ENCODE results near the gene OR2V1. TPM values are rescaled to one million over a fixed set of nuclear protein-coding genes. Genes with fewer than 3 reads are reported as not detected.
"Not testable (repeated sequence)": the region's sequence is repeated elsewhere in the genome, so short reads cannot be mapped to it uniquely, and the experiment has no call there.

Gene OR2V1
- total RNA-seq, 1 donor from 2014 or later, result not detected

DNA sequence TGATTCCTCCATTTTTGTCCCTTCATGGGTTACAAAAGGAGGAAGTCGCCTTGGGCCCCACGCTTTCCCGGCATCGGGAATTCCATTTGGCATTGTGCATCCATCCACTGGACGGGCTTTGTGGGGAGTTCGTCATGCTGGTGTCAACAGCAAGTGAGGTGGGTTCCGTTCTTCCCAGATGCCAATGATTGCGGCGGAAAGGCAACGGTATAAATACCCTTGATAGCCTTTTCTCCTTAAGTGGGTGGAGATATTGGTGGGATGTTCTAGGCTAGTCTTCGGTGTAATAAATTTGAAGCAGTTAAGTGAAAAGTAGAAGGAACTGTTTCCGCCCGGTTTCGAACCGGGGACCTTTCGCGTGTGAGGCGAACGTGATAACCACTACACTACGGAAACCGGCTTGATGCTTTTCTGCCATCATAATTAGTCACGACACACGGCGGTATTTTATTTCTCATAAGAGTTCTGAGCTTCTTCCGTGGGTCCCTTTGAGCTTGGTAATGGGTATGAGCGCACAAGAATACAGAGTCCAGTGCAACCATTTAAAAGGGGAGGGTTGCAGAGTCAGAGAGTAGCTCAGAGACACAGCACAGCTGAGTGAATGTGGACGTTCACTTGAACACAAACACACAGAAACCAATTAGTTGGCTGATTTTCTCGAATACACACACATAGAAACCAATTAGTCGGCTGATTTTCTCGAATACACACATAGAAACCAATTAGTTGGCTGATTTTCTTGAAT lies 28.9 kb downstream of the OR2V1 start:
- not testable (repeated sequence) for DNase-seq (ENCODE audit: low spot score)

DNA sequence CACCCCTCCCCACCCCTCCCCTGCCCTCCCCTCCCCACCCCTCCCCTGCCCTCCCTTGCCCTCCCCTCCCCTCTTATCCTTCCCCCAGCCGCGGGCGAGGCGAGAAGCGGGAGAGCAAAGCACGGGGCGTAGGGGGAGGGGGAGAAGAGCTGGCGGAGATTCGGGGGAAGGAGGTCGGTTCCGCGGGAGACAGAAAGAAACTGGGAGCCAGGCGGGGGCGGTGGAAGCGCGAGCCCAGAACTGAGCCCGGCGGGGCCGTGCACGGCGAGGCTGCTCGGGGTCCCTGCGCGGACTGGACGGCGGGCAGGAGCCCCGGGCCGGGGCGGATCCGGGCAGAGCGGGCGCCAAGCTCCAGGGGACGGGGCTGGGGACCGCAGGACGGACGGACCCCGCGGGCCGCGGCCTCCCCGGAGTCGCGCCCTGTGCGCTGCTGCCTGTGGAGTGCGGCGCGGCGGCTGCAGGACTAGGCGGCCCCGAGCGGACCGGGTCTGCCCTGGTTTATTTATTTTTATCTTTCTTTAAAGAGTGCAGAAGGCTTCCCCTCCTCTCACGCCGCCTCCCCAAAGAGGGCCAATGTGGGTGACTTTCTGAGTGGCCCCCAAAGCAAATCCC lies 29.8 kb downstream of the OR2V1 start:
- DNase-seq (ENCODE audit: low spot score), result not testable (repeated sequence)

DNA sequence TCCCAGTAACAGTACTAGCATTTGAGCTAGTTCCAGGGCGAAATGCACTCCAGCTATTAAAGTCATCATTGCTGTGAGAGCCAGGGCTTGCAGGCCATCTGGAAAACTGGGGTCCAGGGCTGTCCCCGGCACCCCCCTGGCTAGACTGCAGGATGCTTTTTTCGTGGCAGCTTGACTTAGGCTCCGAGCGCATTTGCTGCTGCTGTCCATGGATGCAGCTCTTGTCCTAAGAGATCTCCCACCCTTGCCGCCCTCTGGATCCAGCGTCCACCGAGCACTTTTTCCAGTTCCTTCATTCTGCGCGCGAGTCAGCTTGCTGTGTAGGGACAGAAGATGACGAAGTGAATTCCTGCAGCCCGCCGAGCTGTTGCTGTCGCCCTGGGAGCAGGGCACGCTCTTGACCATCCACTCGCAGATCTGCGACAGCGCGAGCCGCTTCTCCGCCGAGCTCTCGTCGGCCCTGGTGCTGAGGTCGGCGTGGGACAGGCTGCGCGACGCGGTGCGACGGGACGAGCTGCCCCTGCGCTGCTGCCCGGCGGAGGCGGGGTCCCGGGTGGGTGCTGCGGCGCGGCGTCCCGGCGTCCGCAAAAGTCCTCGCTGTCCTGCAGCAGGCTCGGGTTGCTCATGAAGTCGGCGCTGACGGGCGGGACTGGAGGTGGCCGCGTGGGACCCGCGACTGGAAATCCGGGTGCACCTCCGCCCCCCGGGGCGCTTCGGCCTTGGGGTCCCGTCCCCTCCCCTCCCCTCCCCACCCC lies 30.7 kb downstream of the OR2V1 start:
- DNase-seq (ENCODE audit: low spot score), result no peak

DNA sequence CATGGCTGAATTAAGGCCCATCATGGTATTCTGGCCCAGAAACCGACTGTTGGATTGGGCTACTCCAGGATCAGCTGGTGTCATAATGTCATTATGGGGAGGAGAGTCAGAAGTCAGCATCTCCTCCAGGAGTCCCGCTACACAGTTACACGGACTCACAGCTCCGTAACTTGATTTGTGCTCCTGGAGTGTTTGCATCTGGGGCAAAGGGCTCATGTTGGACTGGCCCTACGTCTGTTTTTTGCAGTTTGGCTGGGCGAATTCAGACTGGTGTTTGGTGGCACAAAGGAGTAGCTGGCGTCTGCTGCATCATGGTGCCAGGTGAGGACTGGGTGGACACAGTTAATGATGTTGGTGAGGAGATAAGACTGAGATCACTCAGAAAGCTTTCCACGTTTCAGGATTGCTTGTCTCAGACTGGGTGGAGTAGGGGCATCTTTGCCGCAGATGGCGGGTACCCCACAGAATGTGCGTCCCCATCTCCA lies 31.3 kb downstream of the OR2V1 start:
- no peak for DNase-seq (ENCODE audit: low spot score)

DNA sequence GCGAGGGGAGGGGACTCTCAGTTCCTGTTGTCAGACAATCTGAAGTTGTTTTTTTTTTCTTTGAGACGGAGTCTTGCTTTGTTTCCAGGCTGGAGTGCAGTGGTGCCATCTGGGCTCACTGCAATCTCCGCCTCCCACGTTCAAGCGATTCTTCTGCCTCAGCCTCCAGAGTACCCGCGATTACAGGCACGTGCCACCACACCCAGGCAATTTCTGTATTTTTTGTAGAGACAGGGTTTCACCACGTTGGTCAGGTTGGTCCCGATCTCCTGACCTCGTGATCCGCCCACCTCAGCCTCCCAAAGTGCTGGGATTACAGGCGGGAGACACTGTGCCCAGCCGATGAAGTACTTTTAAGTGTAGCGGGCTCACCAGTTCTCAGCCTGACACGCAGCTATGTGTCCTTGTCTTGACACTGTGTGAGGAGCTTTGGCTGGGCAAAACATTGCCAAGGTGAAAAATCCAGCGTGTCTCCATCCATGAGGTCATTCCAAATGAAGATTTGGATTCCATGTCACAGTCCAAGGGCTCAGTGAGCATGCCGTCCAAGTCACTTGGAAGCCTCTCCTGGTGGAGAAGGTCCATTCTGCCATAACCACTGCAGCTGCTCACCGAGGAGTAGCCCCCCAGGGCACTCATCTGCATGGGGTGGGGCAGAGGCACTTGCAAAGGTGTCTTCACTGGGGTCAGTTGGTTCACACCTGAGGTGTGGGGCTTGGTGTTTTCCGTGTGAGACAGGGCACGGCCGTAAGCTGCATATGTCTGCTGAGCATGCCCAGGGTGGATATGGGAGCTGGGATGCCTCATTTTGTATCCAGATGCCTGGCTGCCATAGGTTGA lies 32.0 kb downstream of the OR2V1 start:
- DNase-seq (ENCODE audit: low spot score), result no peak

DNA sequence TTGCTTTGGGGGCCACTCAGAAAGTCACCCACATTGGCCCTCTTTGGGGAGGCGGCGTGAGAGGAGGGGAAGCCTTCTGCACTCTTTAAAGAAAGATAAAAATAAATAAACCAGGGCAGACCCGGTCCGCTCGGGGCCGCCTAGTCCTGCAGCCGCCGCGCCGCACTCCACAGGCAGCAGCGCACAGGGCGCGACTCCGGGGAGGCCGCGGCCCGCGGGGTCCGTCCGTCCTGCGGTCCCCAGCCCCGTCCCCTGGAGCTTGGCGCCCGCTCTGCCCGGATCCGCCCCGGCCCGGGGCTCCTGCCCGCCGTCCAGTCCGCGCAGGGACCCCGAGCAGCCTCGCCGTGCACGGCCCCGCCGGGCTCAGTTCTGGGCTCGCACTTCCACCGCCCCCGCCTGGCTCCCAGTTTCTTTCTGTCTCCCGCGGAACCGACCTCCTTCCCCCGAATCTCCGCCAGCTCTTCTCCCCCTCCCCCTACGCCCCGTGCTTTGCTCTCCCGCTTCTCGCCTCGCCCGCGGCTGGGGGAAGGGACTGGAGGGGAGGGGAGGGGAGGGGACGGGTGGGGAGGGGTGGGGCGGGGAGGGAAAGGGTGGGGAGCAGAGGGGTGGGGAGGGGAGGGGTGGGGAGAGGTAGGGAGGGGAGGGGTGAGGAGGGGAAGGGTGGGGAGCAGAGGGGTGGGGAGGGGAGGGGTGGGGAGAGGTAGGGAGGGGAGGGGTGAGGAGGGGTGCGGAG lies 33.0 kb downstream of the OR2V1 start:
- not testable (repeated sequence) for DNase-seq (ENCODE audit: low spot score)

DNA sequence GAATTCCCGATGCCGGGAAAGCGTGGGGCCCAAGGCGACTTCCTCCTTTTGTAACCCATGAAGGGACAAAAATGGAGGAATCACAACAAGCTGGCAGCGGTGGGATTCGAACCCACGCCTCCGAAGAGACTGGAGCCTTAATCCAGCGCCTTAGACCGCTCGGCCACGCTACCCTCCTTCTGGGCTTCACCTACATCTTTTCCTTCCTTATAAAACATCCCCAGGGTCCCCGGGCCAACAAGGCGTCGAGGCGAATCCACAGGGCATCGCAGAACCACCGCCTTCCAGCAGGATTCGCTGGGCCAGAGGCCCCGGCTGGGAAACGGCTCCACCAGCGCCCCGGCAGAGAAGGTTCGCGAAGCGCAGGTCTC lies 33.6 kb downstream of the OR2V1 start:
- not testable (repeated sequence) for DNase-seq (ENCODE audit: low spot score)

DNA sequence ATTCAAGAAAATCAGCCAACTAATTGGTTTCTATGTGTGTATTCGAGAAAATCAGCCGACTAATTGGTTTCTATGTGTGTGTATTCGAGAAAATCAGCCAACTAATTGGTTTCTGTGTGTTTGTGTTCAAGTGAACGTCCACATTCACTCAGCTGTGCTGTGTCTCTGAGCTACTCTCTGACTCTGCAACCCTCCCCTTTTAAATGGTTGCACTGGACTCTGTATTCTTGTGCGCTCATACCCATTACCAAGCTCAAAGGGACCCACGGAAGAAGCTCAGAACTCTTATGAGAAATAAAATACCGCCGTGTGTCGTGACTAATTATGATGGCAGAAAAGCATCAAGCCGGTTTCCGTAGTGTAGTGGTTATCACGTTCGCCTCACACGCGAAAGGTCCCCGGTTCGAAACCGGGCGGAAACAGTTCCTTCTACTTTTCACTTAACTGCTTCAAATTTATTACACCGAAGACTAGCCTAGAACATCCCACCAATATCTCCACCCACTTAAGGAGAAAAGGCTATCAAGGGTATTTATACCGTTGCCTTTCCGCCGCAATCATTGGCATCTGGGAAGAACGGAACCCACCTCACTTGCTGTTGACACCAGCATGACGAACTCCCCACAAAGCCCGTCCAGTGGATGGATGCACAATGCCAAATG lies 34.1 kb downstream of the OR2V1 start:
- not testable (repeated sequence) for DNase-seq (ENCODE audit: low spot score)

DNA sequence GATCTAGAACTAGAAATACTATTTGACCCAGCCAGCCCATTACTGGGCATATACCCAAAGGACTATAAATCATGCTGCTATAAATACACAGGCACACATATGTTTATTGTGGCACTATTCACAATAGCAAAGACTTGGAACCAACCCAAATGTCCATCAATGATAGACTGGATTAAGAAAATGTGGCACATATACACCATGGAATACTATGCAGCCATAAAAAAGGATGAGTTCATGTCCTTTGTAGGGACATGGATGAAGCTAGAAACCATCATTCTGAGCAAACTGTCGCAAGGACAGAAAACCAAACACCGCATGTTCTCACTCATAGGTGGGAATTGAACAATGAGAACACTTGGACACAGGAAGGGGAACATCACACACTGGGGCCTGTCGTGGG lies 35.8 kb downstream of the OR2V1 start:
- DNase-seq (ENCODE audit: low spot score), result not testable (repeated sequence)

DNA sequence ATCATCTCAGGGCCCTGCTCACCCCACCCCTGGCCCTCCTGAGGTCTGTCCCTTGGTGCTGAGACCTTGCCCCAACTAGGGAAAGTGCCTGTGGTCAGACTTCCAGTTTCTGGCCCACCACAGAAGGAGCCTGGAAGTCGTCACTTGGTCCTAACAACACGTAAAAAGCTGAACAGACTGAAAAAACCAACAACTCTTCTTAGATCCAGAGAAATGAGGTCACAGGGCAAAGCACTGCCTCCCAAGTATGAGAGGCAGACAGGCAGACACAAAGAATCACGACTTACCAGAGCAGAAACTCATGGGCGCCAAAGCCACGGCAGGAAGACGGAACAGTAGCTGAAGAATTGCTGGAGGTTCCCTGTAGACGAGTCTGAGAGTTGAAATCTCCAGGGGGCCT lies 38.5 kb downstream of the OR2V1 start:
- DNase-seq (ENCODE audit: low spot score), result no peak

DNA sequence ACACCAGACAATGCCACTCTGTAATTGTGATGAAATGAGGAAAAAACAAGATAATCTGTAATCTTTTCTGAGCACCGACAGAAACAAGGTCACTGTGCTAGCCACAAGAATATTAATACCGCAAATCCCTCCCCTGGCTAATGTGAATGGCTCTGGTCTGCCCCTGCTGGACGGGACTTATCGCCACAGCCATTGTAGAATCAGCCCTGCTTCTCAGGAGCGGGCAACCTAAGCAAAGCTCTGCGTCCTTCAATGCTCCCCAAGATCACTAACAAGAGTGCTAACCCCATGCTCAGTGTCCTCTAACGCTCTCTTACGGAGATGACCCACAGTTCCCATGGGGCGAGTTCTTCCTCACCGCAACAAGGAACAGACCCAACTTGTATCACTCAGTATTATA lies 42.7 kb downstream of the OR2V1 start:
- no peak for DNase-seq (ENCODE audit: low spot score)

DNA sequence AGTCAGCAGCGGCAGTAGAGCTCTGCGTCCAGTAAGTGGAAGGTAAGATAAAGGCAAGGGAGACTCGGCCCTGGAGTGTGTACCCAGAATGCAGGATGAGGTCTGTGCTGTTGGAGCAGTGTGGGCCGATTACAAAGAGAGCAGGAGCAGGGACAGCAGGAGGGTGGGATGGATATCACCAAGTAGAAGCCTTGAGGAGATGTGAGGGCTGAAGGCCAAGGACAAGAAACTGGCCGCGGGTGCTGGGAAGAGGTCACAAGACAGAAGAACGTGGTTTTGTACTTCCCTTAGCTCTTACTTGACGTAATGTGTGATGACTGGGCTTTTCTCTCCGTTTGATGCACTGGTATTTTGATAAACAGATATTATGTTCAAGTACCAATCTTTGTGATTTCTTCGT lies 43.7 kb downstream of the OR2V1 start:
- DNase-seq (ENCODE audit: low spot score), result no peak

DNA sequence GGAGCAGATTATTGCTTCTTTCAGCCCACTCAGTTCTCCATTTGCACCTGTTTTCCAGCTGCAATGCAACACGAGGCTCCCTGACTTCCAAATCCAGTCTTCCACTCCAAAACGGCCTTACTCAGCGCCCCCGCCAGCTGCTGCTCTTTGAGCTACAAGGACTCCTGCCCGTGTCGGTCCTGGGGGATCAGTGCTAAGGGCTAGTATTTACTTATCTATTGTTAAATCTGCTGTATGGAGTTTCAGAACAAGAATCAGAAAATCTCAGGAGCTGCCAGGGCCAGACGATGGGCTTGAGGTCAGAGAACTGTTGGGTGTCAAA lies 44.1 kb downstream of the OR2V1 start:
- no peak for DNase-seq (ENCODE audit: low spot score)

DNA sequence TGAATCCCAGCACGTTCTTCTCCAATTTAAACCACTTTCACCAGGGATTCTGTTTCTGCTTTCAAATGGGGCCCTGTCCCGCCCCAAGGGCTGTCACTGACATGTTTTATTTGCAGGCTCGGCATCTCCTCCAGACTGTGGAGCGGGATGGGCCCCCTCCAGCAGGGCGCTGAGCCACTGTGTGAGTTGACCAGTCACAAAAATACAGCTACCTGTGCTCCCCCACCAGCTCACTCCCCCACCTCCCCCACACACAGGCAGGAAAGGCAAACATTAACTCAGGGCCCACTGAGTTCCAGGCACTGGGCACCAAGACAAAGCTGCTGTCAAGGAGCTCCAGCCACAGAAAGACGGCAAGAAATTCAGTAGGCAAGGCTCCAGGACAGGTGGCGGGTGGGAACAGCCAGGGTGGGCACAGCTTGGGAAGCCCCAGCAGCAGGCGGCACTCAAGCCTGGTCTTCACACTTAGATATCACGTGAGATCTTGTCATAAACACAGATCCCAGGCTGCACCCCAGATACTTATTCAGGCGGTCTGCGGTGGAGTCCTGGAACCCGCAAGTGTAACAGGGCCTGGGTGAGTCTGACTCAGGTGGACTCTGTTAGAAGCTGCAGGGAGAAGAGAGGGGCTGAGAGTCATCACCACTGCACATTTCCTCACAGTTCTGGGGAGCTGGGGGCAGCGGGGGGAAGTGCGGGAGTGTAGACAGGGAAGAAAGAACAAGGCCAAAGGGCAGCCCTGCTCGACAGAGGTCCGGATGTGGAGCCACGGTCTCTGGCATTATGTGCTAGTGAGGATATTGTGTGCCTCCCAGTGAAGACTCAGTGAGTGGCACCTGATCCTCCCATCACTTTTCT lies 44.7 kb downstream of the OR2V1 start:
- DNase-seq (ENCODE audit: low spot score), result no peak

DNA sequence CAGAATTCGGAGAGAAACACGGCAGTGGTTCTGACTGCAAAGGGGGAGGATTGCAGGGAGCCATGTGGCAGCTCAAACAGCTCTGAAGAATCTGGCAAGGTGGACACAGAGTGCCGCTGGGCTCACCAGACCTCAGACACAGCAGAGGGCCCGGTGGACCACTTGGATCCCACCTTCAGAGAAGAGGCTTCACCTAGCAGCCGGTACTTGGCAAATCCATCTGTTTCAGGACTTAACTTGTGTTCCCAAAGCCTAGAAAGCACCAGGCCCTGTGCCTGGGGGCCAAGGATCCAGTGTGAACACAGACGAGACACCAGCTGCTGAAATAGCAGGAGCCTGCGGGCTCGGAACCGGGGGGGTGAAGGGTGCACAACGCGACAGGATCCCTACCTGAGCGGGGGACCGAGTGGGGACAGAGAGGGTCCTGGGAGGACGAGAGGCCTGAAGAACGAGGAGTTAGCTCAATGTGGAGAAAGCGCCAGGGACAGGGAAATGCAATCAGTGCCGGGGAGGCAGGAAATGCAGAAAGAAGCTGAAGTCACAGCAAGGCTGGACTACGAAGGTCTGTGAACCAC lies 46.3 kb downstream of the OR2V1 start:
- no peak for DNase-seq (ENCODE audit: low spot score)

DNA sequence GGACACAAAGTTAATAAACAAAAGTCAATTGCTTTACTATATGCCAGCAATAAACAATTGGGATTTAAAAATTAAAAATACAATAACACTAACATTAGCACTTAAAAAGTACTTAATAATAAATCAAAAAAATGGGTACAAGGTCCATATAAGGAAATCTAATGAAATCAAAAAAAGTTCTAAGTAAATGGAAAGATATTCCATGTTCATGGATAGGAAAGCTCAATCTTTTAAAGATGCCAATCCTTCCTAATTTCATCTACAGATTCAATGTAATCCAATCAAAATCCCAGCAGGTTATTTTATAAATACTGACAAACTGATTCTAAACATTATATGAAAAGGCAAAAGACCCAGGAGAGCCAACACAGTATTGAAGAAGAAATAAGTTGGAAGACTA lies 49.0 kb downstream of the OR2V1 start:
- no peak for DNase-seq (ENCODE audit: low spot score)

DNA sequence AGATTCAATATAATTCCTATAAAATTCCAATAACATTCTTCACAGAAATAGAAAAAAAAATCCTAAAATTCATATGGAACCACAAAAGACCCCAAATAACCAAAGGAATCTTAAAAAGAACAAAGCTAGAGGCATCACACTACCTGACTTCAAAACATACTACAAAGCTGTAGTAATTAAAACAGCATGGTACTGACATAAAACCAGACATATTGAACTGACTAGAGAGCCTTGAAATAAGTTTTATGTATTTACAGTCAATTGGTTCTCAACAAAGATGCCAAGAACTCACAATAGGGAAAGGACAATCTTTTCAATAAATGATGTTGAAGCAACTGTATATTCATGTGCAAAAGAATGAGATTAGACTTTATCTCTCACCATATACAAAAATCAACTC lies 54.0 kb downstream of the OR2V1 start:
- DNase-seq (ENCODE audit: low spot score), result no peak

Data from mucosa of gallbladder (tissue), 1 donor.